Stimulated activated CD4-positive, alpha-beta T cell treated with anti-CD3 and anti-CD28 coated beads, Interleukin-15, amount 100 ng/mL, for 48 hours (primary cell): ENCODE measurements around the gene ADGRB3.

Experiments
- DNase-seq, 2 donors: peaks; one replicate each; pipeline ENCODE4 v3.0.0-alpha.2; 2020; ENCODE audit warnings: low read depth in 2 of 2

The ADGRB3 gene

GRCh38 chr6:69122407-69122773 lies 487.3 kb downstream of the ADGRB3 start:
- DNase-seq, result no peak

GRCh38 chr6:69128411-69128810 lies 493.3 kb downstream of the ADGRB3 start:
- DNase-seq, result no peak

- no peak for DNase-seq
These were observed 494.0 kb downstream of the ADGRB3 start for GRCh38 chr6:69129046-69129445.

GRCh38 chr6:69135927-69136326 lies 500.8 kb downstream of the ADGRB3 start:
- no peak for DNase-seq

GRCh38 chr6:69138148-69138547 lies 503.1 kb downstream of the ADGRB3 start:
- DNase-seq, result no peak

GRCh38 chr6:69138893-69139494 lies 503.9 kb downstream of the ADGRB3 start:
- DNase-seq, result no peak

- DNase-seq, result no peak
These were observed 510.0 kb downstream of the ADGRB3 start for GRCh38 chr6:69145062-69145461.

GRCh38 chr6:69146385-69146784 lies 511.3 kb downstream of the ADGRB3 start:
- DNase-seq, result no peak

- no peak for DNase-seq
These were observed 520.4 kb downstream of the ADGRB3 start for GRCh38 chr6:69155467-69155866.

GRCh38 chr6:69162811-69163210 lies 527.7 kb downstream of the ADGRB3 start:
- DNase-seq, result no peak

GRCh38 chr6:69164564-69165229 lies 529.6 kb downstream of the ADGRB3 start:
- no peak for DNase-seq

GRCh38 chr6:69179681-69180080 lies 544.6 kb downstream of the ADGRB3 start:
- DNase-seq, result no peak

GRCh38 chr6:69180361-69181067 lies 545.4 kb downstream of the ADGRB3 start:
- no peak for DNase-seq

GRCh38 chr6:69181964-69182363 lies 546.9 kb downstream of the ADGRB3 start:
- no peak for DNase-seq

- no peak for DNase-seq
These were observed 550.2 kb downstream of the ADGRB3 start for GRCh38 chr6:69185276-69185675.

GRCh38 chr6:69202768-69203167 lies 567.7 kb downstream of the ADGRB3 start:
- no peak for DNase-seq

GRCh38 chr6:69216127-69216526 lies 581.0 kb downstream of the ADGRB3 start:
- DNase-seq, result no peak

GRCh38 chr6:69217343-69217742 lies 582.3 kb downstream of the ADGRB3 start:
- no peak for DNase-seq

GRCh38 chr6:69220375-69220774 lies 585.3 kb downstream of the ADGRB3 start:
- DNase-seq, result no peak

GRCh38 chr6:69232008-69232407 lies 596.9 kb downstream of the ADGRB3 start:
- no peak for DNase-seq

GRCh38 chr6:69232496-69232895 lies 597.4 kb downstream of the ADGRB3 start:
- no peak for DNase-seq

- DNase-seq, result peak; percentile 13 to 24
These were observed 597.9 kb downstream of the ADGRB3 start for GRCh38 chr6:69232911-69233448.

- DNase-seq, result no peak
These were observed 603.0 kb downstream of the ADGRB3 start for GRCh38 chr6:69238067-69238466.
